Activated CD4-positive, alpha-beta T cell treated with anti-CD3 and anti-CD28 coated beads, Interleukin-2, amount 10 ng/mL, durations not matched to agents 24 days and 14 days (primary cell): Measurements from ENCODE around the gene SS18L1. TPM values are rescaled to one million over a fixed set of nuclear protein-coding genes. Genes with fewer than 3 reads are reported as not detected.

Experiments
- DNase-seq: peaks from one replicate; pipeline ENCODE4 v3.0.0; 2022
- H3K27ac Mint-ChIP-seq: one replicate; pipeline ENCODE4 v1.8.0; 2022; ENCODE audit warnings: mild to moderate bottlenecking, mixed read lengths
- H3K27me3 Mint-ChIP-seq: one replicate; pipeline ENCODE4 v1.8.0; 2022; ENCODE audit warnings: mixed read lengths
- H3K36me3 Mint-ChIP-seq: one replicate; pipeline ENCODE4 v1.8.0; 2022; ENCODE audit warnings: low read depth, mild to moderate bottlenecking, mixed read lengths
- H3K4me1 Mint-ChIP-seq: one replicate; pipeline ENCODE4 v1.8.0; 2021; ENCODE audit warnings: mixed read lengths
- H3K4me3 Mint-ChIP-seq: one replicate; pipeline ENCODE4 v1.8.0; 2022; ENCODE audit warnings: mild to moderate bottlenecking, moderate library complexity, mixed read lengths
- H3K9me3 Mint-ChIP-seq: one replicate; pipeline ENCODE4 v1.8.0; 2021; ENCODE audit warnings: mixed read lengths
- intact Hi-C: fragments of 100-400 bp; cut with micrococcal nuclease; formaldehyde crosslinking; loops from one replicate; pipeline ENCODE4 v1.15.1; 2023
- total RNA-seq: library from RNA; stranded (reverse); gene quantifications from 2 replicates; pipeline ENCODE4 v1.2.3, GENCODE V29; 2022

SS18L1 gene
- total RNA-seq, 1 donor from 2014 or later = 29.0 TPM

GRCh38 chr20:62137478-62138203, 5.9 kb upstream of the SS18L1 start:
- no peak for DNase-seq
- Mint-ChIP-seq H3K4me3 (no peak overlapping the region), H3K27ac (peak overlapping the region; percentile 77), H3K4me1 (peaks cover 34% of the 10 kb centered on the region), H3K9me3 (no peaks in the 10 kb centered on the region), H3K27me3 (no peaks in the 10 kb centered on the region), H3K36me3 (peaks cover 70% of the 10 kb centered on the region)
- intact Hi-C loops = loop anchor here (2.0 kb wide), 1 partner anchor 127 kb away; no protein-coding TSS in a partner anchor

DNA sequence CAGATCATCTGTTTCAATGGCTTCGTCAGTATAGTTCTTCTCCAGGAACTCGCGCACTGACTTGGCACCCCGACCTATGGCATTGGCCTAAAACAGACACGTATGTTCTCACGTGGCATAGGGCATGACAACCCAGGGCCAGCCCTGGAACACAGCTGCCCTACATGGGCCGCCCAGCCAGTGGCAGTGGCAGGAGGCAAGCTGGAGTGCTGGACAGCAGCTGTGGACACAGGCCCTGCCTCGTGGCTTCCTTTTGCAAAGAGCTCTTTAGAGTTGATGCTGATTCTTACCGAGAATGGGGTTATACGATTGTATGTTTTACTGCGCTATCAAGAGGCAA, 5.4 kb upstream of the SS18L1 start:
- H3K36me3 Mint-ChIP-seq = peaks cover 69% of the 10 kb centered on the region
- H3K4me1 Mint-ChIP-seq = peaks cover 34% of the 10 kb centered on the region
- H3K9me3 Mint-ChIP-seq = no peaks in the 10 kb centered on the region
- H3K27ac Mint-ChIP-seq = peak overlapping the region; percentile 77
- no peak overlapping the region for H3K4me3 Mint-ChIP-seq
- H3K27me3 Mint-ChIP-seq = no peaks in the 10 kb centered on the region
- intact Hi-C loops = no loop called here
- no peak for DNase-seq

DNA sequence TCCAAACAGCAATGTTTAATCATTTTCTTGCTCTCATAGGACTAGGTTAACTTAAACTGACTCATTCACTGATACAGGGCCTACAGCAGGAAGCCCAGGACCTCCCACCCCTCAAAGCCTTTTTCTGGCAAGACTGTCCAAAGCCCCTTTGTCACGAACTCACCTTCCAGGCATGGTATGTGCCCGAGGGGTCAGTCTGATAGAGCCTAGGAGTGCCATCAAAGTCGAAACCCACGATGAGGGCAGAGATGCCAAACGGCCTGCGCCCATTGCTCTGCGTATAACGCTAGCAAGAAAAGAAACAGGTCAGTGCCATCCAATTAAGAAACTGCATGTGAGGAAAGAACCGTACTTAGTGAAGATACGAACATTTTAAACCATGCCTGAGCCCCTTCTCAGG, 4.7 kb upstream of the SS18L1 start:
- Mint-ChIP-seq H3K4me3 (no peak overlapping the region), H3K4me1 (peaks cover 34% of the 10 kb centered on the region), H3K27ac (no peak overlapping the region), H3K27me3 (no peaks in the 10 kb centered on the region), H3K9me3 (no peaks in the 10 kb centered on the region), H3K36me3 (peaks cover 65% of the 10 kb centered on the region)
- DNase-seq = no peak
- intact Hi-C loops = no loop called here

DNA sequence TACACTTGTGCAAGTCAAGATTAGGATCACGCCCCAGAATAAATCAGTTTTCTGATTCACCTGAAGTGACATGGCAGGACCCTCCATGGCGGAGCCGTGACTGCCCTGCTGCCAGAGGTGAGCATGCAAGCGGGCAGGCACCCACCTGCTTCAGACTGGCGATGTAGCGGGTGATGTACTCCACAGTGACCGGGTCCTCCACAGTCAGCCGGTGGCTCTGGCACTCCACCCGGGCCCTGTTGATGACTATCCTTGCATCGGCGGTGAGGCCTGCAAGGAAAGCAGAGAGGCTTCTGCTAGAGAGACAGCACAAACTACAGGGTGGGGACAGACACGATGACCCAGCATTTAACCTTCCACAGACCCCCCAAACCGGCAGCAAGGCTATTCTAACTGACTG, 3.9 kb upstream of the SS18L1 start:
- H3K27ac Mint-ChIP-seq = no peak overlapping the region
- H3K36me3 Mint-ChIP-seq = peaks cover 65% of the 10 kb centered on the region
- H3K9me3 Mint-ChIP-seq = no peaks in the 10 kb centered on the region
- DNase-seq = no peak
- peaks cover 37% of the 10 kb centered on the region for H3K4me1 Mint-ChIP-seq
- no peaks in the 10 kb centered on the region for H3K27me3 Mint-ChIP-seq
- no peak overlapping the region for H3K4me3 Mint-ChIP-seq
- intact Hi-C loops = no loop called here

GRCh38 chr20:62141043-62141396, 2.5 kb upstream of the SS18L1 start:
- H3K27me3 Mint-ChIP-seq = no peaks in the 10 kb centered on the region
- H3K27ac Mint-ChIP-seq = peak overlapping the region; percentile 91
- H3K4me3 Mint-ChIP-seq = peak overlapping the region; percentile 94
- peaks cover 47% of the 10 kb centered on the region for H3K4me1 Mint-ChIP-seq
- H3K36me3 Mint-ChIP-seq = peaks cover 68% of the 10 kb centered on the region
- no peak for DNase-seq
- H3K9me3 Mint-ChIP-seq = no peaks in the 10 kb centered on the region
- intact Hi-C loops = no loop called here

- Mint-ChIP-seq H3K27me3 (no peaks in the 10 kb centered on the region), H3K4me3 (peak overlapping the region; percentile 94), H3K27ac (peak overlapping the region; percentile 91), H3K4me1 (peaks cover 44% of the 10 kb centered on the region), H3K36me3 (peaks cover 63% of the 10 kb centered on the region), H3K9me3 (no peaks in the 10 kb centered on the region)
- intact Hi-C loops = loop anchor here (2.0 kb wide), 2 partner anchors 75 to 161 kb away; partner anchors contain the start of gene ADRM1
- peak; percentile 73 for DNase-seq
Observed at GRCh38 chr20:62141397-62142251, 1.9 kb upstream of the SS18L1 start.

DNA sequence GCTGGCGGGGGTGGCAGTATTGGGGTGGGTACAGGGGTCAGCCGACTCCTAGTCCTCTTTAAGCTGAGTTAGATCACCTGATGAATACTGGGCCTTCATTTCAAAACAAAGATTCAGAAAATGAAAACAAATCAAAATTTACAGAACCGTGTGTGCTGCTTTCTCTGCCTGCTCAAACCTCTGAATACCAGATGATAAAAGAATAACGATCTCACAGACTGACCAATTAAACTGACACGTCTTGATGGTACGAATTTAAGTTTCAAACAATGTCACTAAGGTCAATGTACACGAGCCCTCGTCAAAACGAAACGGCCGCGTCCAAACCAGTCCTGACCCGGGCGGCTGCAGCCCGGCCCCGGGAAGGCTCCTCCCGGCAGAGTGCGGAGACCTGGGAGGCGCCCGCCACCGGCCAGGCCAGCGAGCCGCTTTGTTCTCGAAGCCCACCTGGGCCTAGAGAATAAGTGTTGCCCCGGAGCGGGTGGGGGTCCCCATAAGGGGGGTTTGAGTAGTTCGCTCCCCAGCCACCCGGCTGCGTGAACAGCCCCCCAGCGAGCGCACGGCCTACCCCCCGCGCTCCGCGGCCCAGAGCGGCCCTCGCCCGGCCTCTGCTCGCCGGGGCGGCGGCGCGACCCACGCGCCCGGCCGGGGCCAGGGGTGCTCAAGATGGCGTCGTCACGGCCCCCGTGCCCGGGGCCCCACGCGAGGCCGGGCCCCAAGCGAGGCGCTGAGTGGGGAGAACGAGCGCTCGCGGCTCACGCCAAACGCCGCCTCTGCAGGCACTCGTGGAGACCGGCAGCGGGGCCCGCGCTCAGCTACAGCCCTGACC, 1.1 kb upstream of the SS18L1 start:
- Mint-ChIP-seq H3K9me3 (no peaks in the 10 kb centered on the region), H3K27ac (peak overlapping the region; percentile 91), H3K4me3 (peak overlapping the region; percentile 94), H3K36me3 (peaks cover 55% of the 10 kb centered on the region), H3K27me3 (no peaks in the 10 kb centered on the region), H3K4me1 (peaks cover 43% of the 10 kb centered on the region)
- intact Hi-C loops = loop anchor here (1.0 to 2.0 kb wide), 5 partner anchors 20 to 160 kb away; partner anchors contain the start of genes ADRM1, LSM14B and OSBPL2
- no peak for DNase-seq

DNA sequence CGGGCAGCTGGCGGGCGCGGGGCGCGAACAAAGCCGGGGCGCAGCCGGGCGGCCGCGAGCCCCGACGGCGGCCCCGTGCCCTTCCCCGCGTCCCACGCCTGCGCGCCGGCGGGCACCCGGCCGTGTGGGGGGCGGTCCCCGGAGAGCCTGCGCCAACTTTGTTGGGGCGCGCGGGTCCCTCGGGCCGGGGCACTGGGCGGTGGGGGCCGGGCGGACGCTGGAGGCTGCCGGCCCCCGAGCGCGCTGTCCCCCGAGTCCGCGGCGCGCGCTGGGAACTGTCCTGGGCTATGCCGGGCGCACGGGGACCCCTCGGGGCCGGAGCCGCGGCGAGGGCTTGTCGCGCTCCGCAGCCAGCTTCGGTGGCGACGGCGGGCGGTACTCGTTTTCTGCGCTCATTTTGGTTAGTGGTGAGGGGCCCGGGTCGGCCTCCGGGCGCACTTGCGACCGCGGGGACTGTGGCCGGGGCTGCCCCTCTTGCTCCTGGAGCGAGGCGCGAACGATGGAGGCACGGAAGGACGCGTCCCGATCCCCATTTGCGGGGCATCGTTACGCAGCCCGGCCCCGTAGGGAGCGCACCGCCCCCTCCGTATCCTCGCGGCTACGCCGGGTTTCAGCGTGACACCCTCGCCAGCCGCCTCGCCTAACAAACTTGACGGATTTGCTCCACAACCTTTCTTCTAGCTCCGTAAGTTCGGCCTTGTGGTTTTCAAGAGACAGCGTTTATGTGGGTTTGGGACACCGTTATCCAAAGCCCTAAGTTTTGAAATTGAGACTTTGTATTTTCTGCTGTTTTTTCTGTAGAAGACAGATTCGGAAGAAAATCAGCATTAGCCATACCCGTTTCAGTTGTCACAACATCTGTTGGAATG, 622 bp downstream of the SS18L1 start:
- intact Hi-C loops = loop anchor here (1.0 to 2.0 kb wide), 5 partner anchors 22 to 159 kb away; partner anchors contain the start of genes ADRM1, LSM14B and OSBPL2
- Mint-ChIP-seq H3K27ac (peak overlapping the region; percentile 82), H3K36me3 (peaks cover 37% of the 10 kb centered on the region), H3K9me3 (no peaks in the 10 kb centered on the region), H3K4me3 (peak overlapping the region; percentile 87), H3K27me3 (no peaks in the 10 kb centered on the region), H3K4me1 (peaks cover 35% of the 10 kb centered on the region)
- DNase-seq = peak; percentile 89

- Mint-ChIP-seq H3K27ac (no peak overlapping the region), H3K4me3 (peak overlapping the region; percentile 41), H3K9me3 (no peaks in the 10 kb centered on the region), H3K27me3 (no peaks in the 10 kb centered on the region), H3K36me3 (peaks cover 31% of the 10 kb centered on the region), H3K4me1 (peaks cover 28% of the 10 kb centered on the region)
- DNase-seq = no peak
- intact Hi-C loops = no loop called here
Observed at GRCh38 chr20:62145688-62146018, 2.1 kb downstream of the SS18L1 start.

DNA sequence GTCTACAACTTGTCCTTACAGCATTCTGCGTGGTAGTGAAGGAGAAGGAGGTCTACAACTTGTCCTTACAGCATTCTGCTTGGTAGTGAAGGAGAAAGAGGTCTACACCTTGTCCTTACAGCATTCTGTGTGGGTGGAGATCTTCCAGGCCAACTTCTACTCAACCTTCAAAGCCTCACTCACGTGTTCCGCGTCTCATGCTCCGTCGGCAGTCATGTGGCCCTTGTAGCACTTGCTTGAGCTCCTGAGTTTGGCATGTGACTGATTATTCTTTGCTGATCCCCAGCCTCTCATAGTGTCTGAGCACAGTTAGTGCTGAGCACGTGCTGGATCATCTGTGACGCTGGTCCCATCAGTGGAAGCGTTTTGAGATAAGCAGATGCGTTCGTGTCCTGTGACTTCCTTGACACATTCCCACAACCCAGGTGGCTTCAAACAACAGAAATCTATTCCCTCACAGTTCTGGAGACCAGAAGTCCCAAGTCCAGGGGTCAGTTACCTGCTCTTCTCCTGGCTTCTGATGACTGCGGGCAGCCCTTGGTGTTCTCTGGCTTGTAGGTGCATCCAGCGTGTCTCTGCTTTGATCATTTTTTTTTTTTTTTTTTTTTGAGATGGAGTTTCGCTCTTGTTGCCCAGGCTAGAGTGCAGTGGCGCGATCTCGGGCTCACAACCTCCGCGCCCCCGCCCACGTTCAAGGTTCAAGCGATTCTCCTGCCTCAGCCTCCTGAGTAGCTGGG, 2.6 kb downstream of the SS18L1 start:
- Mint-ChIP-seq H3K9me3 (no peaks in the 10 kb centered on the region), H3K4me3 (no peak overlapping the region), H3K4me1 (peaks cover 24% of the 10 kb centered on the region), H3K27me3 (no peaks in the 10 kb centered on the region), H3K27ac (no peak overlapping the region), H3K36me3 (peaks cover 28% of the 10 kb centered on the region)
- DNase-seq = no peak
- intact Hi-C loops = no loop called here

DNA sequence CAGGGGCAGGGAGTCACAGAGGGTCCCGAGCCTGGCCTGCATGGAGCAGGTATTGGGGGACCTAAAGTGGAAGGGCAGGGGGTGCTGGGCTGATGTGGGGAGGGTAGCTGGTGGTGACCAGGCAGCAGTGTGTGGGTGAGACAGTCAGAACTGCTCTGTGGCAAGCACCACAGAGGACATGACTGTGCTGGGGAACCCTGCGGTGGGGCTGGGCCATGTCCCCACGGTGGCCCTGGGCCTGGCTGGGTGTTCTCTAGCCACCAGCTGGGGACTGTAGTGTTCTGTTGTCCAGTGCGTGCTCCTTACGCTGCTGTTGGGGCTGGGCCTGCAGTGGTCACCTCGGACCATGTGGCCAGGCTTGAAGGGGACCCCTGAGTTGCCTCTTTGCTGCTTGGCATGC, 3.6 kb downstream of the SS18L1 start:
- Mint-ChIP-seq H3K4me1 (peaks cover 17% of the 10 kb centered on the region), H3K4me3 (no peak overlapping the region), H3K36me3 (peaks cover 26% of the 10 kb centered on the region), H3K27ac (no peak overlapping the region), H3K9me3 (no peaks in the 10 kb centered on the region), H3K27me3 (no peaks in the 10 kb centered on the region)
- no peak for DNase-seq
- intact Hi-C loops = no loop called here

- H3K4me1 Mint-ChIP-seq = peaks cover 17% of the 10 kb centered on the region
- peaks cover 28% of the 10 kb centered on the region for H3K36me3 Mint-ChIP-seq
- no peak overlapping the region for H3K27ac Mint-ChIP-seq
- H3K9me3 Mint-ChIP-seq = no peaks in the 10 kb centered on the region
- no peaks in the 10 kb centered on the region for H3K27me3 Mint-ChIP-seq
- DNase-seq = no peak
- intact Hi-C loops = no loop called here
- H3K4me3 Mint-ChIP-seq = no peak overlapping the region
Observed at GRCh38 chr20:62147528-62147927, 4.0 kb downstream of the SS18L1 start.
